22Rv1 (cell line): ENCODE measurements around the gene KLHL40.

Experiments
- H3K27ac ChIP-seq: fragments of 450-650 bp; 2 replicates; pipeline ENCODE4 v1.5.1; 2017
- ZFX ChIP-seq: fragments of 450-650 bp; IDR thresholded peaks from 2 replicates; pipeline ENCODE4 v1.6.1; 2017; ENCODE audit warnings: antibody characterized with exemption, borderline replicate concordance
- TF ChIP-seq, protein P1 (sequence below): fragments of 450-650 bp; IDR thresholded peaks from 2 replicates; pipeline ENCODE4 v1.5.1; 2017; ENCODE audit warnings: mild to moderate bottlenecking

The KLHL40 gene

DNA sequence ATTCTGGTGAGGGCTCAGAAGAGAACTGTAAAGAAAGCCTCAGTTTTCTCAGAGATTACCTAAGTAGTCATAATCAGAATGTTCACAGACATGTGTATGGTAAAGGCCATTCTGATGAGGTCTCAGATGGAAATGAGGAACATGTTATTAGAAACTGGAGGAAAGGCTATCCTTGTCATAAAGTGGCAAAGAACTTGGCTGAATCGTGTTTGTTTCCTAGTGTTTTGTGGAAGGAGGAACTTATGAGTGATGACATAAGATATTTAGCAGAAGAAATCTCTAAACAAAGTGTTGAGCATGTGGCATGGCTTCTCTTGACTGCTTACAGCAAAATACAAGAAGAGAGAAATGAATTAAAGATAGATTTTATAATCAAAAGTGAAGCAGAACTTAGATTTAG, 12.8 kb upstream of the KLHL40 start:
- no peak for TF ChIP-seq ZFX
- TF ChIP-seq, protein P1, sequence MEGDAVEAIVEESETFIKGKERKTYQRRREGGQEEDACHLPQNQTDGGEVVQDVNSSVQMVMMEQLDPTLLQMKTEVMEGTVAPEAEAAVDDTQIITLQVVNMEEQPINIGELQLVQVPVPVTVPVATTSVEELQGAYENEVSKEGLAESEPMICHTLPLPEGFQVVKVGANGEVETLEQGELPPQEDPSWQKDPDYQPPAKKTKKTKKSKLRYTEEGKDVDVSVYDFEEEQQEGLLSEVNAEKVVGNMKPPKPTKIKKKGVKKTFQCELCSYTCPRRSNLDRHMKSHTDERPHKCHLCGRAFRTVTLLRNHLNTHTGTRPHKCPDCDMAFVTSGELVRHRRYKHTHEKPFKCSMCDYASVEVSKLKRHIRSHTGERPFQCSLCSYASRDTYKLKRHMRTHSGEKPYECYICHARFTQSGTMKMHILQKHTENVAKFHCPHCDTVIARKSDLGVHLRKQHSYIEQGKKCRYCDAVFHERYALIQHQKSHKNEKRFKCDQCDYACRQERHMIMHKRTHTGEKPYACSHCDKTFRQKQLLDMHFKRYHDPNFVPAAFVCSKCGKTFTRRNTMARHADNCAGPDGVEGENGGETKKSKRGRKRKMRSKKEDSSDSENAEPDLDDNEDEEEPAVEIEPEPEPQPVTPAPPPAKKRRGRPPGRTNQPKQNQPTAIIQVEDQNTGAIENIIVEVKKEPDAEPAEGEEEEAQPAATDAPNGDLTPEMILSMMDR = no peak
- no peak overlapping the region for H3K27ac ChIP-seq

DNA sequence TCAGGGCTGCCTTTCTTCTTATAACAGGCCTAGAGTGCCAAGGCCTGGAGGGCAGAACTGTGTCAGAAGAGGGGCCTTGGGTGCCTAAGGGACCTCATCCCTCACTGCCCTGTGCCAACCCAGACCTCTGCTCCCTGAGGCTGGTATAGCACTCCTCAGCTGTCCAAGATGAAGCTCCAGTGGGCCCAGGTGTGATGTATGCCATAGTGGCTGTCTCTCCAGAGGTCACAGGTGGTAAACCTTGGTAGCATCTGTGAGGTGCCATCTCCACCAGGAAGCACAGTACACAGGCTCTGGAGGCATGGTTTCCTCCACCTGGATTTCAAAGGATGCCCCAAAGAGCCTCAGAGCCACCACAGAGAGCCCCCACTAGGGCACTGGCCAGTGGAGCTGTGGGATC, 12.3 kb upstream of the KLHL40 start:
- TF ChIP-seq, protein P1 = no peak
- TF ChIP-seq ZFX = no peak
- no peak overlapping the region for H3K27ac ChIP-seq

DNA sequence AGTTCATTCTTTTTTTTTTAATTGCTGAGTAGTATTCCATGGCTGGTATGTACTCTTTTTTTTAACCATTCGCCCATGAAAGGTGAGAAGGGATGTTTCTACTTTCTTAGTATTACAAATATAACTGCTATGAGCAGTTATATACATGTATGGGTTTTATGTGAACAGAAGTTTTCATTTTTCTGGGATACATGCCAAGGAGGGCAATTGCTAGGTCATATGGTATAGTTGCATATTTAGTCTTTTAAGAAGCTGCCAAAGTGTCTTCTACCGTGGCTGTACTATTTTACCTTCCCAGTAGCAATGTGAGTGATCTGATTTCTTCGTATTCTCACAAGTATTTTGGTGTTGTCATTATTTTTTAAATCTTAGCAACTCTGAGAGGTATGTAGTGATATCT, 11.2 kb upstream of the KLHL40 start:
- TF ChIP-seq ZFX = no peak
- TF ChIP-seq, protein P1 = no peak
- H3K27ac ChIP-seq = no peak overlapping the region

DNA sequence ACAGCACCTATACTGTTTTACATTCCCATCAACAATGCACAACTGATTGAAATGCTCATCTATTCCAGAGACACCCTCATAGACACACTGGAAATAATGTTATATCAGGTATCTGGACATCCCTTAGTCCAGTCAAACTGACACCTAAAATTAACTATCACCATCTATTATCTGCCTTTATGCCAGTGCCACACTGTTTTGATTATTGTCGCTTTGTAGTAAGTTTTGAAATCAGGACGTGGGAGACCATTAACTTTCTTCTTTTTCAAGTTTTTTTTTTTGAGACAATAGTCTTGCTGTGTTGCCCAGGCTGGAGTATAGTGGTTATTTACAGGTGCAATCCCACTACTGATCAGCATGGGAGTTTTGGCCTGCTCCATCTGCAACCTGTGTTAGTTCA, 9.4 kb upstream of the KLHL40 start:
- no peak for TF ChIP-seq ZFX
- TF ChIP-seq, protein P1 = no peak
- H3K27ac ChIP-seq = no peak overlapping the region

DNA sequence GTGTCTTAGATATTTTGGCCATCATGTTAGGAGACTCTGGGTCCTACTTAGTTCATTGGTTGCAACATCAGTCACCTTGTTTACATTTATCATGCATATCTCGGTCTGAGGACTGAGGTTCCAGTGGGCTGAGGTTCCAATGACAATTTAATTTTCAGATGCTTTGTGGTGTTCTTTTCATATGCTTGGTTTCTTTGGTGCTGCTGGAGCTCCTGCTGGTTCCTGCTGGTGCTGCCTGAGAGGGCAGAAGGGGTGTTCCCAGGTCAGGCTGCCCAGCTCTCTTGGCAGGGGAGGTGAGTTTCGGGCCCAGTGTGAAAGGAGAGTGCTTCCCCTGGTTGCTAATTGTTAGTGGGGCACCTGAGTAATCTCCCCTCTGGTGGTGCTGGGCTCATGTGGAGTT, 6.9 kb upstream of the KLHL40 start:
- TF ChIP-seq, protein P1 = no peak
- TF ChIP-seq ZFX = no peak
- no peak overlapping the region for H3K27ac ChIP-seq

DNA sequence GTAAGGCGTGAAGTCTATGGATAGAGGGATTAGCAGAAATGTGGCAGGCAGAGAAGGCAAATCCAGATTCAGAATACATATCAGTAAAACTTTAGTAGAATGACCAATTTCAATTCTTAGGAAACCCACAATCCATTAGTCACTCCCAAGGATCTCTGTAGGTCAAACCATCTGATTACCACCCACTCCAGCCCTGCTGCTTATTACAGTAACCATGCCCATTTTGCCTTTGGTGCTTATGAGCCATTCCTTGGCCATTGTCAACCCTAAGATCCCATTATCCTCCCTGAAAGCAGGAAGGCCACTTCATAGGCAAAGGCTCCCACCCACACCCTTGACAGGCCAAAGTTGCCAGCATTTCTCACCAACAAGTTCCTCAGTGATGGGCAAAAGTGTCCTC, 5.1 kb upstream of the KLHL40 start:
- TF ChIP-seq ZFX = no peak
- TF ChIP-seq, protein P1 = no peak
- H3K27ac ChIP-seq = no peak overlapping the region

DNA sequence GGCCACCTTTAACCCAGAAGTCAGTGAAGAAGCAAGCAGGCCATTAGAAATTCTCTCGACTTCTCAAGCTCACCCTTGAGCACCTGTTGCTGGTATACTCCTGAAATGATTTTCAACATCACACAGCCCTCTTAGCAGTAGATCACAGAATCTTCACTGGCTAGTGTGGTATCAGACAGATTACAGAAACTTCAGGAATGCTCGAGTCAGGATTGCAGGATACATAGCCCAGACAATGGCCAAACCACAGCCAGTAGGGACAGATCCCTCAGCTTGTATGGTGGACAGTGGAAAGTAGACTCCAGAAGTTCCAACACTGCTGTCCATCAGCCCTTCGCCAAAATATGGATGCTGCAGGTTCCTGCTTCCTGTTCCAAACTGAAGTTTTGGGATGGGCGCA, 4.5 kb upstream of the KLHL40 start:
- H3K27ac ChIP-seq = no peak overlapping the region
- TF ChIP-seq, protein P1 = no peak
- no peak for TF ChIP-seq ZFX
